ENCODE data around the gene VCP.
A peak's percentile ranks its signal among the peaks of the same experiment; 100 is the strongest.
"Not testable (repeated sequence)": the region's sequence is repeated elsewhere in the genome, so short reads cannot be mapped to it uniquely, and the experiment has no call there.

Gene VCP

GRCh38 chr9:35057271-35057620 is 15.2 kb downstream of the VCP start:
- no peak for DNase-seq

DNA sequence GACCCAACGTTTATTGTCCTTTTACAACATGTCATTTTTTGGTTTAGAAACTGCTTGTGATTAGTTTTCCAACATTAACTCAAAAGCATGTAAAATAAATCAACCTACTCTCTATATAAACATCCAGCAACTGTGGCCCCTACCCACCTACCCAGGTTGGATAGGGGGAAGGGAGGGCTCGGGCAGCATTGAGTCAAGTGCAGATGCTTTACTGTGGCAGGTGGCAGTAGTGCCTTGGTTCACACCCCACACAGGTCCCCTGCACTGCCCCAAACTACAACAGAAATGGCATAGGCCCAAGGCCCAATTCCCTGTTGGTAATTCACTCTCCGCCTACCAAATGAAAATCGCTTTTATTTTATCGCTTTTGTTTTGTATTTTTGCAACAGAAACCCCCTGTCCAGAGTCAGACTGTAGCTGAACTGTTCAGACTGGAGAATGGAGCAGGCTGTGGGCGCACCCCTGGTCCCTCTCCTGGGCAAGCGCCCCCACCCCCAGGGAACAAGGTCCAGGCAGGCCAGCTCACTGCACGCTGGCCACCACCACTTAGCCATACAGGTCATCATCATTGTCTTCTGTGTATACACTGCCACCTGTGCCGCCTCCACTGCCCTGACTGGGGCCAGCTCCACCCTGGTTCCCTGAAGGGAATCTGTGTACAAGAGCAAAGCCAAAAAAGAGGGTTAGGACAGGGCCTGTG is 15.7 kb downstream of the VCP start:
- DNase-seq: no peak

DNA sequence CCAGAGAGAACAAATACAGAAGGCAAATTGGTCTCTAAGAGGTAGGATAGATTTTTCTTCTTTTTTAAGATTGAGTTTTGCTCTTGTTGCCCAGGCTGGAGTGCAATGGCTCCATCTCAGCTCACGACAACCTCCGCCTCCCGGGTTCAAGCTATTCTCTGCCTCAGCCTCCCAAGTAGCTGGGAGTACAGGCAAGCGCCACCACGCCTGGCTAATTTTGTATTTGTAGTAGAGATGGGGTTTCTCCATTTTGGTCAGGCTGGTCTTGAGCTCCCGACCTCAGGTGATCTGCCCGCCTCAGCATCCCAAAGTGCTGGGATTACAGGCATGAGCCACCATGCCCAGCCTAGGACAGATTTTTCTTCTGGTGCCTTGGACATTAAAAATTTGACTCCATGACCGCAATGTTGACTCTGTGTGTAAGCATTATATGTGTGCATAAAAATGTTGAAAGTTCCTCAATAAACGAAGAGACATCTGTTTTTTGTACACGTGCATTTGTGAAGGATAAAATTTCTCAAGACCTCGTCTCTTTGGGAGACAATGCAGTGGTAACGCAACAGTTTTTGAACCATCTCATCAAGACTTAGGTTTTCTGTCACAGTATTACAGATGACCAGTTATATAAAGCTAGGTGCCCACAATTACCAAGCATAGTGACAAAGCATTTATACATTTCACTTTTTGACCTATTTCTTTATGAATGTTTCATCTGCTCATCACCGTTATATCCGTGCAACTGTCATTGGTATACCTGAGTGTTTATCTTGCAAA is 17.4 kb downstream of the VCP start:
- no peak for DNase-seq

DNA sequence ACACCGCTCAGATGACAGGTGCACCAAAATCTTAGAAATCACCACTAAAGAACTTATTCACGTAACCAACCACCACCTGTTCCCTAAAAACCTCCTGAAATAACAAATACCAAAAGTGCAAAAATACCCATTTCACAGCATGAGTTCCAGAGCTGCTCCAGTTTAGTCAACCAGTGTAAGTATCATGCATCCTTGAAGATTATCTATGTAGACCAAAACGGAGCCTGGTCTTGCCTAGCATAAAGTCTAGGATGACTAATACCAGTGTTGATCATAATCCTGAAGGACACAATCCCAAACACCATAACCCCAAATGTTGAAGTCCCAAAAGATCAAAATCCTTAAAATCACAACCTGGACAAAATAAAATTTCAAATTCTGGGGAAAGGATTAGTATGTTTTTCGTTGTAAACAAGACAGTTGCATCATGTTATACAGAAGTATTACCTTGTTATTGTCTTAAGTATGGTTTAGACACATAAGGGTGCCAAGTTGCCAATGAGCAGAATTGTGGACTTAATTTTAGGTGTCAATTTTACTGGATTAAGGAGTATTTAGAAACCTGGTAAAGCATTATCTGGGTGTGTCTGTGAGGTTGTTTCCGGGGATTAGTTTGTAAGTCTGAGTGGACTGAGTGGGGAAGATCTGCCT is 18.1 kb downstream of the VCP start:
- no peak for DNase-seq

DNA sequence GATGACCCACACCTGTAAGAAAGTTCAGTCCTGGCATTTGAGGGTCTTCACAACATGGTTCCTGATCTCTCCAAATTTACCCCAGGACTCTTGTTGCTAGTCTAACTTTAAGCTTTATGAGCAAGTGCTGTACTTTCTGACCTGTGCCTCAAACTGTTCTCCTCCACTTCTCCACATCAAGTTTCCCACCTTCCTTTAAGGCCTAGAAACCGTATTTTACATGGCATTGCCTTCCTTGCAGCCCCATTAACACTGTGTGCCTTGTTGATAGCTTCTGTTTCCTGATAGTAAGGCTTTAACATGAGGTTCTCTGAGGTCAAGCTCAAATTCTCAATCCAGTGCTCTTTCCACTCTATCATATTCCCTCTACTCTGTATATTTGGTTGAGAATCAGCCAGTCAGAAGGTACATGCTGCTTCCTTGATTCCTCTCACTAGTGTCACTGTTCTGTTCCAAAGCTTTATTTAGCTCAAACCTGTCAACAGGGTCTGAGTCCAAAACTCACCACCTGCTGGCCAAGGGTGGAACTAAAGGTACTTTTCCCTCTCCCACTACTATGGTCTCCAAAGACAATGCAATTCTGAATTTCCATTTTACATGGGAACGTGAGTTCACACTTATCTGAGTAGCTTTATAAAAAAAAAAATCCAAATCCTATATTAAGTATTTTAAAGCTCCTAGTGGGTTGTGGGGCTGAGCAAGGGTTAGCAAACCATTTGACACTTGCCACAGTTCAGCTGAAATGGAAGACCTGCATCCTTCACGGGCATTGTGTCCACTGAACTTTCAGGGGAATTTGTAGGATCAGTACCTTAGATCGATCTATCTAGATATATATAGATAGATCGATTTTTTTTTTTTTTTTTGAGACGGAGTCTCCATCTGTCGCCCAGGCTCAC is 21.1 kb downstream of the VCP start:
- peak; percentile 27 for DNase-seq

- no peak for DNase-seq
Observed at GRCh38 chr9:35048511-35048910, 23.9 kb downstream of the VCP start.

GRCh38 chr9:35044071-35044470 is 28.4 kb downstream of the VCP start:
- no peak for DNase-seq

DNA sequence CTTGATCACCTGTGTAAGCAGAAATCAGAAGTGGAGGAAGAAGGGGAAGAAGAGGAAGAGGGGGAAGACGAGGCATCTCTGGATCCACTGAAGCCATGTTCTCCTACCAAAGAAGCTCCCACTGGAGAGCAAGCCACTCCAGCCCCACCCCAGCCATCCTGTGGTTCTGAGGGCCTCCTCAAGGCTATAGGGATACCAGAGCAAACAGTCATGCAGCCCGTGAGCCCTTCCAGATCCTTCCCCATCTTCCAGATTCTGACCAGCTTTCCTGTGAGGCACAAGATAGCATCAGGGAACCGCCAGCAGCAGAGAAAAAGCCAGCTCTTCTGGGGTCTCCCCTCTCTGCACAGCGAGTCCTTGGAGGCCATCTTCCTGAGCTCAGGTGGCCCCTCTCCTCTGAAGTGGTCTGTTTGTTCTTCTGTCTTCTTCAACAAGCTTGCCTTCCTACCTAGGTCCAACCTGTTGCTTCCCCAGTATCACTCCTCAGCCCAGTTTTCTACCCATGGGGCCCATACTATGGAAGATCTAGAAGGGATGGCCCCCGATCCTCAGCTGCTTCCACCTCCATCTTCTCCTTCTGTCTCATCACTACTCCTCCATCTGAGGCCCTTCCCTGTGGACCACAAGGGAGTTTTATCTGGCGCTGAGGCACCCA is 29.4 kb downstream of the VCP start:
- no peak for DNase-seq

DNA sequence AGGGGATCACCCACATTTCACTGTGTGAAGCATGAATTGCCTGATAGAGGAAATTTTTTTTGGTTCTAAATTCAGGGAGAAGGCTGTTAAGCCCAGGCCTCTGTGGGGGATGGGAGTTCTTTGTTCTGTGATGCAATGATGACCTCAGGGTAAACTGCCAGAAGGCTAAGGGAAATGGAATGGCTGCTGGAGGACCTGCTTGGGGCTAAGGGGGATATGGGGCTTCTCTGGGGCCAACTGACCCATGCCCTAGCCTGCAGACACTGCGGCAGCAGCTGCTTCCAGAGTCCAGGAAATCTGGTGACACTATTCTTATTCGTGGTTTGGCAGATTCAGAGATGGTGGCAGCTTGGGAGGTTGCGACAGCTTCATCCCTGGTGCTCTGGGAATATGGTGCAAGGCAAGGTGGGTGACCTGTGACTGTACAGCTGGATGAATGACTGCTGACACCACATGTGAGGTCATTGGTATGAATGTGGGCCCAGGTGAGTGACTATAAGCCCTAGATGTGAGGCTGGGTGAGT is 30.3 kb downstream of the VCP start:
- DNase-seq: peak; percentile 46

GRCh38 chr9:35035851-35036701 is 36.3 kb downstream of the VCP start:
- no peak for DNase-seq

DNA sequence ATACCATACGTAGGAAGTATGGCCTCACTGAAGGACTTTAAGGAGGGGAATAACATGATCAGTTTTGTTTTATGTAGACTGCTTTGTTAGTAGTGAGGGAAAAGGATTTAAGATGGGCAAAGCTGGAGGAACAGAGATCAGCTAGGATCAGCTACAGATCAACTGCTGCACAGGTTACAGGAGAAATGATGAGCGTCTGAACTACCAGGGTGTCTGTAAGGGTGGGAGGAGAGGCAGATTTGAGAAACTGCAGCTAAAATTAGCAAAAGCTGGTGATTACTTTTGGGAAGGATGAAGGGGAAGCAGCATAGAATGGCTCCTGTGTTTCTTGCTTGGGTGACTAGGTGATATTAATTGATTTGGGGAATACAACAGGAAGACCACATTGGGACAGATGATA is 39.3 kb downstream of the VCP start:
- DNase-seq: no peak

GRCh38 chr9:35029852-35030251 is 42.6 kb downstream of the VCP start:
- DNase-seq: no peak

GRCh38 chr9:35029241-35029640 is 43.2 kb downstream of the VCP start:
- DNase-seq: no peak

DNA sequence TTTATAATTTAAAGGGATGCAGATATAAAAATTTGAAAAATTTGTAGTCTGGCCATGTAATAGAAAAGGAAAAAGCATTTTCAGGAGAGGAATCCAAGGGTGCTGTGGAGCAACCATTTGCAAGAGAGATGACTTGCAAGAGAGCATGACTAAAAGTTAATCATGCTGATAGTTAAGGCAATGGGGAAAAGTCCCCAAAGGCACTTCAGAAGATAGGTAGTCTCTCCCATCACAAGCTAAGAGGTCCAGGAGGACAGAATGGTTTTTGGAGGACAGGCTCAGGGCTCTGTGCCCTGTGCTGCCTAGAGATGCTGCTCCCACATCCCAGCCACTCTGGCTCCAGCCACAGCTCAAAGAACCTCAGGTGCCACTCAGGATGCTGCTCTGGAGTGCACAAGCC is 44.1 kb downstream of the VCP start:
- no peak for DNase-seq

DNA sequence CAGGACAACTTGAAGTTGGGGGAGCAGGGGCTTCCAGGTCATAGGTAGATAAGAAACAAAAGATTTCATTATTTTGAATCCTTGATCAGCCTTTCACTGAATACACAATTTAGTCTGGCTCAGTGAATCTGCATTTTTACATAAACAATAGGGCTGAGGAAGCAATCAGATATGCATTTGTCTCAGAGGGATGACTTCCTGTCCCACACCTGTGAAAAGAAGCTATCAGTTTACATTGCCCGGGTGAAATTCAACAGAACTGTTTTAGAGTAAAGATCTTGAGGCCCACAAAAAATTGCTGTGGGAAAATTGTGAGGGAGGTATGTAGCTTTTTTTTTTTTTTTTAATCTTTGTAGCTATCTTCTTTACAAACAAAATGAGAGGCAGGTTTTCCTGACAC is 44.6 kb downstream of the VCP start:
- no peak for DNase-seq

- no peak for DNase-seq
Observed at GRCh38 chr9:35027374-35027773, 45.1 kb downstream of the VCP start.

- no peak for DNase-seq
Observed at GRCh38 chr9:35026671-35027070, 45.8 kb downstream of the VCP start.

DNA sequence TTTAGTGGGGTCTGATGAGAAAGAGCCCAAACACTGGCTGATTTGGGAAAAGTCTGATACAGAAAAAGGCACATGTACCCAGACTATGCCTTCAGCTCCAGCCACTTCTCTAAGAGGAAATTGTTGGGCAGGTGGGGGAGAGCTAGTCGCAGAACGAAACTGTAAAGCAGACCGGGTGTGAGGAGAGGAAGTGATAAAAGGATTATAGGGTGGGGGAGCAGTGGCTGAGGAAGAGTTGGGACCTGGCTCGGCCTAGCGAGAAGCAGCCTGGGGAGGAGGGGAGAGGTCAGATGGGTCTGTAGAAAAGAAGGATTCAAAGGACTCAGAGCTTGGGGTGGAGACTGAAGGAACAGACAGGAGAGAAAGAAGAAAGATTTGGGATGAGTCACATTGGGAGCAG is 49.0 kb downstream of the VCP start:
- DNase-seq: not testable (repeated sequence)

- no peak for DNase-seq
Observed at GRCh38 chr9:35014517-35014916, 57.9 kb downstream of the VCP start.

DNA sequence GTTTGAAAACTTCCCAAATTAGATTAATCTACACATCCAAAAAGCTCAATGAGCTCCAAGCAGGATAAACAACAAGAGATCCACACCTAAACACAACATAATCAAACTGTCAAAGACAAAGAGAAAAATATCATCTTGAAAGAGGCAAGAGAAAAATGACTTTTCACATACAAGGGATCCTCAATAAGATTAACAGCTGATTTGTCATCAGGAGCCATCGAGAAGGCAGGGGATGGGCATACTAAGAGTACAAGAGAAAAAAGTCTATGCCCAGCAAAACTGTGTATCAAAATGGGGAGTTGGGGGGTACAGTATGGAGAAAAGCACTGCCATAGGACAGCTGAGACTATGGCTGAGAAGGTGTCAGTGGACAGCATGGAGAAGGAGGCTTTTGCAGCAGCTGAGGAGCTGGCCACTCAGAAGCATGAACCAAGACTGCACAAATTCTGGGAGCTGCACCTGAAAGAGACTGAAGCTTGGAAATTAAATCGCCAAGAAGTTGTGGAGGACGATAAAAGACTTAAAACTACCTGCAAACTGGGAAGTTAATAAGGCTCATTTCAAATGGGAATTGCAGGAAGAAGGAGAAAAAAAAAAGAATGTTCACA is 62.0 kb downstream of the VCP start:
- DNase-seq: no peak
